ENCODE results near the gene TAF9B. TPM values are rescaled to one million over a fixed set of nuclear protein-coding genes. Genes with fewer than 3 reads are reported as not detected.

Gene TAF9B, protein sequence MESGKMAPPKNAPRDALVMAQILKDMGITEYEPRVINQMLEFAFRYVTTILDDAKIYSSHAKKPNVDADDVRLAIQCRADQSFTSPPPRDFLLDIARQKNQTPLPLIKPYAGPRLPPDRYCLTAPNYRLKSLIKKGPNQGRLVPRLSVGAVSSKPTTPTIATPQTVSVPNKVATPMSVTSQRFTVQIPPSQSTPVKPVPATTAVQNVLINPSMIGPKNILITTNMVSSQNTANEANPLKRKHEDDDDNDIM
- 9.9 and 14.8 TPM in 2 replicates for total RNA-seq

DNA sequence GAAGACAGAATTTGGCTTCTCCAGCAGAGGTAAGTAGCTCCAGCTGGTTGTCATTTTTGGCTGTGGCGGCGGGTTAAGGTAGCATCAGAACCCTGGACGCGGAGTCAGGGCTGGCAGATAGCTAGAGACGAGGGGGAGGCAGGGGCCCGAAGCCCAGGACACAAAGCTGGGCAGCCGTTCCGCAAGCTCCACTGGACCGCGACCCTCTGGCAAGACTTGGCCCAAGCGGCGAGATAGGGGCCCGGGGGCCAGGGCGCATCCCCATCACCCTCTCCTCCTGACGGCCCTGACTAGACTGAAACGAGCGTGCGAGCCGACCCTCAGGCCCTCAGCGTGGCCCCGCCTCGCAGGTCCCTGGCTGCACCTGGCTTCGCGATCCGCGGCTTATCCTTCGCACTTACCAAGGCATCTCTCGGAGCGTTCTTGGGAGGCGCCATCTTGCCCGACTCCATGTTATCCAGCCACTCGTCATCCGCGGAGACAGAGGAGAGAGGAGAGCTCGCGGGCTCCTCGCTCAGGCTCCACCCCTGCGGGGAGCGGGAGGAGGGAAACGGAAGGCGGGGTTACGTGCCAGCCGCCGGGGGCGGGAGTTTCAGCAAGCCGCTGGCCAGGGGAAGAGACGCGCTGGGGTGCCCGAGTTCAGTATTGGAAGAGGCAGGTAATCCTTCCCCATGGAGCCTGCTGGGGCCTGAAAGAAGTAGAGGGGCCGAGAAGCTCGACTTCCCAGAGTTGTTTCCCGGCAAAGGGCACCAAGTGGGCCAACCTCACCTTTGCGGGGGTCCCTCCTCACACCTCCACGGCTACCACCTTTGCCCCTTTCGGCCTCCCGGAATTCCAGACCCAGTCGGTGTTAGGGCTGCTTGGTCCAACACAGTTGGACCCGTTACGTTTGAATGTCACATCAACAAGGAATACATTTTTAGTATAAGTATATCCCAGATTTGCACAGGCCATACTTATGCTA, at the start of gene TAF9B:
TSS of gene TAF9B (minus strand) at position 491 of the 964 bp plus-strand sequence. CDS start at position 452, 39 bp downstream.

GRCh38 chrX:78103623-78104446, 35.6 kb downstream of the TAF9B start, which contains the start of gene PGK1:
PGK1 (plus strand) TSS chrX:78104248; CDS start chrX:78104341, 93 bp downstream.

Other genes starting within 250 kb of the TAF9B start
- 47.1 and 72.7 TPM in 2 replicates for gene MAGT1, start 244.2 kb downstream of the TAF9B start, total RNA-seq
- 363 and 399 TPM in 2 replicates for gene COX7B, start 240.2 kb downstream of the TAF9B start, total RNA-seq
- 6.7 and 6.9 TPM in 2 replicates for gene ATP7A, start 229.0 kb downstream of the TAF9B start, total RNA-seq
- not detected in 2 replicates for gene PGAM4, start 170.0 kb downstream of the TAF9B start, total RNA-seq
- gene PGK1, start 35.4 kb downstream of the TAF9B start, total RNA-seq: 391 and 407 TPM in 2 replicates
- gene CYSLTR1, start 188.0 kb upstream of the TAF9B start, total RNA-seq: not detected in 2 replicates